Neural cell (in vitro differentiated cells): ENCODE results near the gene DENND5B. TPM values are rescaled to one million over a fixed set of nuclear protein-coding genes. Genes with fewer than 3 reads are reported as not detected.

ENCODE experiments used
- polyA plus RNA-seq: library from polyadenylated mRNA; depleted of rRNA; stranded (reverse); fragments of >200 nt; gene quantifications from 2 replicates; pipeline ENCODE4 v1.2.3, GENCODE V29; 2014
- small RNA-seq, 3 experiments: library from RNA; depleted of rRNA; stranded (forward); fragments of <200 nt; gene quantifications; one replicate each; pipeline ENCODE3, GENCODE V24; 2012

Gene DENND5B
- polyA plus RNA-seq, 1 donor from 2014 or later = 23.8 TPM

Small RNAs within 50 kb of the gene (small RNA-seq; reads per million reads assigned to genes)
- 0 to 1.2 (median 0) reads per million in 3 experiments for gene RF00019
- gene RF00026 = 0 reads per million in 3 experiments
- 0.03 to 1.1 (median 0.03) reads per million in 3 experiments for gene RNU5F-4P
- gene RNU6-618P = 0 reads per million in 3 experiments
- gene RPL31P50 = 0 reads per million in 3 experiments

Other genes with a start within 250 kb of the DENND5B start
- gene ETFBKMT, start 68.6 kb upstream of the DENND5B start, polyA plus RNA-seq = 1.0 and 1.7 TPM in 2 replicates
- 119 and 125 TPM in 2 replicates for gene AMN1, start 137.9 kb upstream of the DENND5B start, polyA plus RNA-seq